Nephron progenitor cell (in vitro differentiated cells): ENCODE measurements around the gene NES.

Experiments used
- DNase-seq: peaks from one replicate; pipeline ENCODE4 v3.0.0; 2021
- H3K27ac Mint-ChIP-seq: 2 replicates; pipeline ENCODE4 v1.8.0; 2021; ENCODE audit warnings: mild to moderate bottlenecking, moderate library complexity, mixed read lengths
- H3K27me3 Mint-ChIP-seq: 2 replicates; pipeline ENCODE4 v1.8.0; 2021; ENCODE audit warnings: mild to moderate bottlenecking, low read depth, mixed read lengths; ENCODE audit not compliant: poor library complexity
- H3K36me3 Mint-ChIP-seq: 2 replicates; pipeline ENCODE4 v1.8.0; 2021; ENCODE audit warnings: low read depth, mixed read lengths
- H3K4me1 Mint-ChIP-seq: 2 replicates; pipeline ENCODE4 v1.8.0; 2021; ENCODE audit warnings: mixed read lengths
- H3K4me3 Mint-ChIP-seq: 2 replicates; pipeline ENCODE4 v1.8.0; 2021; ENCODE audit warnings: mild to moderate bottlenecking, moderate library complexity, mixed read lengths
- H3K9me3 Mint-ChIP-seq: 2 replicates; pipeline ENCODE4 v1.8.0; 2021; ENCODE audit warnings: mild to moderate bottlenecking, moderate library complexity, mixed read lengths
- TF ChIP-seq, protein P1 (sequence below): fragments of 200-600 bp; sonication (generic); IDR thresholded peaks from 2 replicates; pipeline ENCODE4 v1.5.0; 2021; ENCODE audit warnings: antibody characterized with exemption

The NES gene

DNA sequence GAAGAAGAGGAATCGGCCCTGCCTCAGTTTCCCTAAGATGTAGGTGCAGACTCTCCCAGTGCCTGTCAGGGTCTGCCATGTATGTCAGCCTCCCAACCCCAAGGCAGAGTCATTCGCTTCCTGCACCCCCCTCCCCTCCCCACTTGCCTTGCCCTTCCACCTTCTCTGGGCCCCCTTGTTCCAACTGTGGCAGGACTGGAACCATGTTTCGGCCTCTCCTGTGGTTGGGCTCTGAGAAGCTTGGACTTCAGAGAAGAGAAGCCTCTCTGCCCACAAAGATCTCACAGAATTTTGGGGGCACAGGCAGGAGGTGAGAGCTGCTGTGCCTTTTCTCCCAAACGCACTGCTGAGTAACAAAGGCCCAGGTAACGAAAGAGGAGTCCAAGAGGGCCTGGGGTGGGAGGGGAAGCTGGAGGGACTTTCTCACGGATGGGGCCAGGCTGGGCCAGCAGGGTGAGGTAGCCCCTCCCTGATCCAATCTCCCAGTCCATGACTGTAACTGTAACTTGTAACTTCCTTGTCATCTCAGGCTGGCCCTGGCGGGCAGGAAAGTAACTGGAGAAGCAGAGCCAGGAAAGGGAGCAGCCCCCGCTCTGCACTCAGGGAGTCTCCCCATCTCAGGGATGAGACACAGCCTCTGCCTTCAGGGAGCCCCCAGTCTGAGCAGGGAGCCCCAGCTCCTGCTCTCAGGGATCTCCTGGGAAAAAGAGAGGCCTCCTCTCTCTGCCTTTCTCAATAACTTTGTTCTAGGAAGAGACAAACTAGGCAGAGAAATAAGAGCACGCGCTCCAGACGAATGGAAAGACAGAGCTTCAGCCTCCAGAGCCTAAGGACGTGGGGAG, 16.9 kb upstream of the NES start:
- TF ChIP-seq, protein P1, sequence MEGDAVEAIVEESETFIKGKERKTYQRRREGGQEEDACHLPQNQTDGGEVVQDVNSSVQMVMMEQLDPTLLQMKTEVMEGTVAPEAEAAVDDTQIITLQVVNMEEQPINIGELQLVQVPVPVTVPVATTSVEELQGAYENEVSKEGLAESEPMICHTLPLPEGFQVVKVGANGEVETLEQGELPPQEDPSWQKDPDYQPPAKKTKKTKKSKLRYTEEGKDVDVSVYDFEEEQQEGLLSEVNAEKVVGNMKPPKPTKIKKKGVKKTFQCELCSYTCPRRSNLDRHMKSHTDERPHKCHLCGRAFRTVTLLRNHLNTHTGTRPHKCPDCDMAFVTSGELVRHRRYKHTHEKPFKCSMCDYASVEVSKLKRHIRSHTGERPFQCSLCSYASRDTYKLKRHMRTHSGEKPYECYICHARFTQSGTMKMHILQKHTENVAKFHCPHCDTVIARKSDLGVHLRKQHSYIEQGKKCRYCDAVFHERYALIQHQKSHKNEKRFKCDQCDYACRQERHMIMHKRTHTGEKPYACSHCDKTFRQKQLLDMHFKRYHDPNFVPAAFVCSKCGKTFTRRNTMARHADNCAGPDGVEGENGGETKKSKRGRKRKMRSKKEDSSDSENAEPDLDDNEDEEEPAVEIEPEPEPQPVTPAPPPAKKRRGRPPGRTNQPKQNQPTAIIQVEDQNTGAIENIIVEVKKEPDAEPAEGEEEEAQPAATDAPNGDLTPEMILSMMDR: no peak
- peak overlapping the region; percentile 91 for H3K27ac Mint-ChIP-seq
- H3K4me1 Mint-ChIP-seq: peaks cover 87% of the 10 kb centered on the region
- DNase-seq: peak; percentile 41
- H3K4me3 Mint-ChIP-seq: peak overlapping the region; percentile 73
- H3K9me3 Mint-ChIP-seq: no peaks in the 10 kb centered on the region
- peaks cover 4% of the 10 kb centered on the region for H3K27me3 Mint-ChIP-seq
- peaks cover 23% of the 10 kb centered on the region for H3K36me3 Mint-ChIP-seq

DNA sequence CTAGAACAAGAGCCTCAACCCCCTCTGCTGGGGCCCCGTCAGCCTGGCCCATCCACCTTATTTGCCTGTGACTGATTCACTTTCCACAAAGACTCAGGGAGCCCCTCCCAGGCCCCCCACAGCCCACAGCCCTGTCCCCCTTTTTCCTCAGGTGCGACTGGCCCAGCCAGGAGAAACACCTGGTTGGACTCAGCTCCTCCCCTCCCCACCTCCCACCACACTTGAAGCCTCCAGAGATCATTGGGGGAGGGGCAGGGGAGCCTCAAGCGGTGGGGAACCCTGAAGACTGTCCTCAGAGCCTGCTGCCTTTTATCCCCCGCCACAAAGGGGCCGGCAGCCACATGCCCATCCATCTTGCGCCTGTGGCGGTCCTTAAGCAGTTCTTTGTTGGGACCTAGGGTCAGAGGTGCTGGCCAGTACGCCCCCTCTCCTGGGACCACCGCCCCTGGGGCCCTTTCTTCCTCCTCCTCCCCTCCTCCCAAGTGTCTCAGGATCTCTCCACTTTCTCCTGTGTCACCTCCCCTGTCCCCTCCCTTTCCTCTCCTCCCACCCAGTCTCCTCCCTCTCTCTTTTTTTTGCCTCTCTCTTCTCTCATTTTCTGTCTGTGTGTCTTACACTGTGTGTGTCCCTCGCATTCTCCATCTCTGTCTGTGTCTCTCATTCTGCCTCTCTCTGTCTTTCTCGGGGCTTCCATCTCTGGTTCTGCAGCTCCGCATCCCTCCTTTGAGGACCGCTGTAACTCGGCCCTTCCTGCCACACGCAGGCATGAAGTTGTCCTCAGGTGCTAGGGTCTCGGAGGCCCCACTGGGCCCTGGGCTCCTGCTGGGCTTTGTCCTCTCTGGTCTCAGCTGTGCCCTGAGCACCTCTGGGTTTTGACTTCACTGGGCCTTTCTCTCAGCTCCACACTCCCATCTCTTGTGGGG, 16.0 kb upstream of the NES start:
- H3K4me1 Mint-ChIP-seq: peaks cover 85% of the 10 kb centered on the region
- TF ChIP-seq, protein P1: no peak
- peak overlapping the region; percentile 73 for H3K4me3 Mint-ChIP-seq
- H3K36me3 Mint-ChIP-seq: peaks cover 14% of the 10 kb centered on the region
- no peaks in the 10 kb centered on the region for H3K9me3 Mint-ChIP-seq
- peaks cover 4% of the 10 kb centered on the region for H3K27me3 Mint-ChIP-seq
- DNase-seq: peak; percentile 77
- H3K27ac Mint-ChIP-seq: peak overlapping the region; percentile 91

DNA sequence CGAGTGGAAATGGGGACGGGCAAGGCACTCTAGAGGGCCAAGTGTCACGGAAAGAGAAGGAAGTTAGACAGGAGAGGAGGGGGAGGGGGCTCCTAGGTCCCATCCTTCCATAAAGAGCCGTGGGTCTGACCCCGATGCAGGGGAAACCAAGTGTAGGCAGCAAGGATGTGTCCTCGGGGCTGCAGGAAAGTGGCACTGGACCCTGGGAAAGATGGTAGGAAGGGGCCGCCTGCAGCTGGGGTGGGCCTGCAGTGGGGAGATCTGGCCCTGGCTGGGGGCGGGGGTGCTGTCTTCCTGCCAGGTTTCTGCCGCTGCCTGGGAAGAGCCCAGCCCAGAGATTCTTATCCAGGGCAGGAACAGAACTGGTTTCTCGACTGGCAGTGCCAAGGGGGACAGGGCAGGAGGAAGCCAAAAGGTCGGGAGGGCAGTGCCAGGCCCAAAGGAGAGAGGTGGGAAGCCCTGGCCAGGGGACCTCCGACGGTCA, 15.3 kb upstream of the NES start:
- peak; percentile 54 for DNase-seq
- peak overlapping the region; percentile 91 for H3K27ac Mint-ChIP-seq
- H3K36me3 Mint-ChIP-seq: peaks cover 7% of the 10 kb centered on the region
- H3K9me3 Mint-ChIP-seq: no peaks in the 10 kb centered on the region
- peaks cover 78% of the 10 kb centered on the region for H3K4me1 Mint-ChIP-seq
- H3K4me3 Mint-ChIP-seq: peak overlapping the region; percentile 73
- H3K27me3 Mint-ChIP-seq: peaks cover 4% of the 10 kb centered on the region
- TF ChIP-seq, protein P1: no peak

DNA sequence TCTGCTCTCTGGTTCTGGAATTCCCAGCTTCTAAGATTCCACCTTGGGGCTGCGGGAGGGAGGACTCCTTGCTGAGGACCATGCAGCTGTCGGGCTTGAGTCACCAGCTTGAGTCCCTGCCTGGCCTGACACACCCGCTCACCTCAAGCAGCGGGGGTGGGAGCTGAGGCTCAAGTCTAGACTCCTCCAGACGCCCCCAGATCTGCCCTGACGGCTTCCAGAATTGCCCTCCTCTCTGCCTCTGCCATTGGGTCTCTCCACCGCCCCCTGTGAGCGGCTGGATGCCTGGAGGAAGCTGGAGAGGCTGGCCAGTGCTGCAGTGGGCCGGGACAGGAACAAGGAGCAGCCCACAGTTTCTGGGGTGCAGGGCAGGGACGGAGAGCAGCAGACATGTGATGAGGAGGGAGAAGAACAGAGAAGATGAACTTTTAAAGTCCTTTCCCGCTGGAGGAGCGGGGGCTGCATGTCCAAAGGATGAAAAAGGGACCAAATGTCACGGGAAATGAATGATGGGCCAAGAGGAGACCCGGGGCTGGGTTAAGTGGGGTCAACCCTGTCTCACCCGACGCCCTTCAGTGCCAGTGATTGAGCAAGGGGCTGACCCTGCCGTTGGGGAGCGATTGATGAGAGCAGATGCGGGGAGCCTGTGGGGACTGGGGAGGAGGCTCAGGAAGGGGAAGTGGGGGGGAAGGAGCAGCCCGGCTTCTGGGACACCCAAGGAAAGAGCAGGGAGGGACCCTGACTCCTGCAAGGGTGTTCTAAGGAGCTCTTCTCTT, 14.6 kb upstream of the NES start:
- H3K9me3 Mint-ChIP-seq: no peaks in the 10 kb centered on the region
- H3K4me3 Mint-ChIP-seq: peak overlapping the region; percentile 73
- peaks cover 4% of the 10 kb centered on the region for H3K27me3 Mint-ChIP-seq
- H3K4me1 Mint-ChIP-seq: peaks cover 72% of the 10 kb centered on the region
- peak; percentile 60 for DNase-seq
- peaks cover 4% of the 10 kb centered on the region for H3K36me3 Mint-ChIP-seq
- TF ChIP-seq, protein P1: no peak
- peak overlapping the region; percentile 91 for H3K27ac Mint-ChIP-seq

DNA sequence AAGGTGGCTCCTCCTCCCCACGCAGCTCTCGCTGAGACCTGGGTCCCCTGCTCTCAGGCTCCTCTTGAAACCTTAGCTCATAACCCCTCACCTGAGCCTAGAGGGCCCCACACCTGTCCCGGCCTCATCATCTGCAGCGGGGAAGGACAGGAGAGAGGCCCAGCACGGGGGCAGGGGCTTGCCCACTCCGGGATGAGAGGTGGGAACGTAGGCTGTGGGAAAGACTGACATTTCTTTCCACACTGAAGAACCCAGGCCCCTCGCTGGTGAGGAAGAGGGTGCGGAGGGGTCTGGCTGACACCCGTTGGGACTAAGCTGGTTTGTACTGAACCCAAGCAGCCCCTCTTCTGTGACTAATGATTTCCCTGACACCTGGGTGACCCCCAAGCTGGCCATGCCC, 14.0 kb upstream of the NES start:
- Mint-ChIP-seq H3K27me3 (no peaks in the 10 kb centered on the region), H3K4me3 (peak overlapping the region; percentile 73), H3K4me1 (peaks cover 65% of the 10 kb centered on the region), H3K27ac (peak overlapping the region; percentile 91), H3K36me3 (no peaks in the 10 kb centered on the region), H3K9me3 (no peaks in the 10 kb centered on the region)
- DNase-seq: no peak
- TF ChIP-seq, protein P1: no peak
